ENCODE data around the gene GAS7.

Gene GAS7

GRCh38 chr17:10171581-10171981, 26.8 kb downstream of the GAS7 start:
- no peak for DNase-seq (ENCODE audit: low read depth in 2 of 2)

DNA sequence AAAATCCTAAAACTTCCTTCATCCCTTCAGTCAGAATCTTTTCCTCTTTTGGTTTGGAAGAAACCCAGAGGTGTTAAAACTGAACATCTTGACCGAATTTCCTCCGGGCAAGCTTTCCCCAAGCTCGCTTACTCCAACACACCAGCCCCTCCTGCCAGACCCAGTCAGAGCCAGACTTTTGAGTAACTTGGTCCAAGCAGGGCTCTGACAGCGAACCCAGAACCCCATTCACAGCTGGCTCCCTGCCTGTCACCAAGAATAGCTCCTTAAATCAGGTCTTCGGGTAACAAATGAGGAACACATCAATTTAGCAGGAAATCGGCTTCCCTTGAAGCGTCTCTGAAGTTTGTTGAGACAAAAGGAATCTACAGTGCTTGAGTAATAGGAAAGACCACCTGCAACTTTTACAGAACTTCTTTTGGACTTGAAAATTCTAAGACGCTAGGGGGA, 27.3 kb downstream of the GAS7 start:
- no peak for DNase-seq (ENCODE audit: low read depth in 2 of 2)

DNA sequence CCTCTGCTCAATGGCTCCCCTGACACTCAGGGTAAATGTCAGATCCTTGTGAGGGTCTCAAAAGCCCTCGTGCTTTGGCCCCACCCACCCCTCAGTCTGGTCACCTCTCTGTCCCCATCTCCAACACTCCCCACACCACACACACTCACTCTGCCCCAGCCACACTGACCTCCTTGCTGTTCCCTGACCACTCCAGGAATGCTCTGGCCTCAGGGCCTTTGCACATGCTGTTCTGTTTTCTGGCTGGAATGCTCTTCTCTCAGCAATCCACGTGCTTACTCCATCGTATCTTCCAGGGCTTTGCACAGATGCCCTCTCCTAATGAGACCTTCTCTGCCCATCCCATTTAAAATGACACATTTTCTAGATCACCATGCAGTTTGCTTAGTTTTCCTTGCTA, 28.2 kb downstream of the GAS7 start:
- DNase-seq (ENCODE audit: low read depth in 2 of 2) = no peak

GRCh38 chr17:10169290-10169689, 29.1 kb downstream of the GAS7 start:
- no peak for DNase-seq (ENCODE audit: low read depth in 2 of 2)

DNA sequence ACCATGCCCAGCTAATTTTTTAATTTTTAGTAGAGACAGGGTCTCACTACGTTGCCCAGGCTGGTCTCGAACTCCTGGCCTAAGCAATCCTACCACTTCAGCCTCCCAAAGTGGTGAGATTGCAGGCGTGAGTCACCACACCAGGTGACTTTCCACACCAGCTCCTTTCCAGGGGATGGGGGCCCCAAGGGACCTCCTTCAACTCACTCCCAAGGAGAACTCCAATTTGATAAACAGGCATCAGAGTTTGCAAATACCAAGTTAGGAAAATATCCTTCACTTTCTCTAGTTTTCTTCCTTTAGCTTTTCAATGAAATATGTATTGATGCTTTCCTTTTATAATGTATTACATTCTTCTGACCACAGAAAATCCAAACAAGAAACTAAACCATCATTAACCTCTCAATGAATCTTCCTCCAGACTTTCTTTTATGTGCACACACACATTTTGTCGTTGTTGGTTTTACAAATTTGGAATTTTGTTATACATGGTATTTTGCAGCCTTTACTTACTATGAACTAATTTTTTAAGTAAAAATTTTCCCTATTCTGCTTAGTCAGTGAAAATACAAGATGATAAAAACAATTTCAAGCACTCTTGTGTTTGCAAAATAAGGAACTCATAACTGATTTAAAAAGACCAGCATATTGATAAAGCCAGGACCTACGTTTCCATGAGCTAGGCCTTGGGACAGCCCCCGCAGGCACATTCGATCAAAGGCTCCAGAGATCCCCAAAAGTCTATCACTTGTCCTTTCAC, 32.0 kb downstream of the GAS7 start:
- DNase-seq (ENCODE audit: low read depth in 2 of 2) = no peak

DNA sequence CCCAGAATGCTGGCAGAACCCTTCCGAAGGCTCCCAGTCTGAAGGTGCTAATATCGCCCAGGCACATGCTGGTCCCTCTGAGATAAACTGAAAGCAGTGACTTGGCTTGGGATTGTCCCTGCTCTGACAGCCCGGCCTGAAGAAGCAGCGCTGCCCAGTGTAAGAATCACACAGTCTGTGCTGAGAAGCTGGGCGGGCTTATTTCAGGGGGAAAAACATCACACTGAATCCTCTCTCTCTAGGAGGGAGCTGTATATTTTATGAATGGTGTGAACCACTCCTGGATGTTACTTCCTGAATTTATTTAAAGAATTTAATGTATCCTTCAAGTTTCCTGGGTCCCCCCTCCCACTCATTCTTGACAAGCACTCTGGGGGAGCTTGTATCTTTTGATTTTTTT, 36.3 kb downstream of the GAS7 start:
- DNase-seq (ENCODE audit: low read depth in 2 of 2) = no peak

GRCh38 chr17:10161386-10161785, 37.0 kb downstream of the GAS7 start:
- no peak for DNase-seq (ENCODE audit: low read depth in 2 of 2)

- DNase-seq (ENCODE audit: low read depth in 2 of 2) = no peak
Observed at GRCh38 chr17:10156948-10157607, 41.3 kb downstream of the GAS7 start.

DNA sequence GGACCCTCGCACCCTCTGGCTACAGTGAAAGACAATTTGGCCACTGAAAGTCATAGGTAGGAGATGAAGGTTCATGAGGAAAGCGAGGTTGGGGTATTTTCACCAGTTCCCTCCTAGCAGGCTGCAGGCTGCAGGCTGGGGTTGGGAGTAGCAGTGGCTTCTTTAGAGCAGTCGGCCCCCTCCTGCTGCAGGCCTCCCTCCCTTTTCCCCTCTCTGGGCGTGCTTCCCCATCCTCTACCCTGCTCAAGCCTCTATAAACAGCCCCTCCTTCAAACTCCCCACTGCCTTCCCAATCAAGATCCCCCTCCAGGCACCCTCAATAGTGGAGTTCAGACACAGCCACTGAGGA, 41.8 kb downstream of the GAS7 start:
- DNase-seq (ENCODE audit: low read depth in 2 of 2) = no peak

DNA sequence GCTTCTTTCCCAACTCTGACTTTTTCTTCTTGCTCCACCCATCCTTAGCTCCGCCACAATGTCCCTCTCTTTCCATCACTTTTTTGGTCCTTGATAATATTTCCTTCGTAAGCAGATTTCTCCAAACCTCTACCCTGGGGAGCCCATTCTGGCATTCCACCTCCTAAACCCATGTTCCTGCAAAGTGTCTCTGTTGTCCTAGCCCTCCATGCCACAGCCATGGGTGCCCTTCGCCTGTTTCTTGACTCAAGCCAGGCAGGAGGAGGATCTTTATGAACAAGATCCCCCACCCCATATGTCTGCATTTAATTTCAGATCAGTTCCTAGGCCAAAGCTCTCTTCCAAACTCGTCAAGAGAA, 42.4 kb downstream of the GAS7 start:
- DNase-seq (ENCODE audit: low read depth in 2 of 2) = no peak

GRCh38 chr17:10155371-10156076, 42.9 kb downstream of the GAS7 start:
- DNase-seq (ENCODE audit: low read depth in 2 of 2) = no peak

- DNase-seq (ENCODE audit: low read depth in 2 of 2) = no peak
Observed at GRCh38 chr17:10151667-10152496, 46.5 kb downstream of the GAS7 start.

DNA sequence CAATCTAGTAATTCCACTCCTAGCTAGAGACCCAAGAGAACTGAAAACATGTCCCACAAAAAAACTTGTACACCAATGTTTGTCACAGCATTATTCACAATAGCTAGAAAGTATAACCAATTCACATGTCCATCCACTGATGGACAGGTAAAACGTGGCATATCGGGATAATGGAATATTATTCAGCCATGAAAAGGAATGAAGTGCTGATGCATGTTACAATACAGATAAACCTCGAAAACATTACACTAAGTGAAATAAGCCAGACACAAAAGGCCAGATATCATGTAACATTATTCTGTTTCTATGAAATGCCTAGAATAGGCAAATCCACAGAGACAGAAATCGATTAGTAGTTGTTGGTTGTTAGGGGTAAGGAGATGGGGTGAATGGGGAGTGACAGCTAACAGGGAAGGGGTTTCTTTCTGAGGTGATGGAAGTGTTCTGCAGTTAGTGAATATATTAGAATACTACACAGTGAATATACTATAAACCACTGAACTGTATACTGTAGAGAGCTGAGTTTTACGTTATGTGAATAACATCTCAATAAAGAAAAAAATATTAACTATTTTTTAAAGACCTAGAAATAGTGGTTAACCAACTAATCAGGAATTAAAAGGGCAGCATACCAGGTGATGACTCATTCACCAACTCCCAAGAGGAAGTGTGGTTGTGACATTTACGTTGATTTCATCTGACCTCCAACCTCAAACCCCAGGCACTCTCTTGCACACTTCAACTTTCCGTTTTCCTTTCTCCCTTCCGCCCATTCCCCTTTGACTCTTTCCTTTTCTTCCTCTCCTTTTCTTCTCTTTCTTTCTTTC, 48.6 kb downstream of the GAS7 start:
- no peak for DNase-seq (ENCODE audit: low read depth in 2 of 2)

- no peak for DNase-seq (ENCODE audit: low read depth in 2 of 2)
Observed at GRCh38 chr17:10147761-10148415, 50.5 kb downstream of the GAS7 start.

DNA sequence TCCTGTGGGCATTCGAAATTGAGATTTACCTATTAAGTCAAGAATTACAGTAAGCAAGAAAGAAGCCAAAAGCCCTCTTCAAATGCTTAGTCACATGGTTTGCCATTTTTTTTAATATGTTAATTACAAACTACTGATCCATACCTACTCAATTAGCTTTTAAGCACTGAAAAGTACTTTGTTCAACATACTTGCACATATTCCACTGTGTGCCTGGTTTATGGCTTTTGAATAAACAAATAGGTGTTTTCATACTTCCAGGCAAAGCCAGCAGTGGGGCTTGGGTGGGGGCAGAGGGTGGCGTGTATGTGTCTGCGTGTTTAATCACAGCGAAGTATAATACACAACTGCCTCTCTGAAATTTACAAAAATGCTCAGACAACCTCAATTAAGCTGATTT, 51.4 kb downstream of the GAS7 start:
- DNase-seq (ENCODE audit: low read depth in 2 of 2) = no peak

- no peak for DNase-seq (ENCODE audit: low read depth in 2 of 2)
Observed at GRCh38 chr17:10144982-10145381, 53.4 kb downstream of the GAS7 start.

DNA sequence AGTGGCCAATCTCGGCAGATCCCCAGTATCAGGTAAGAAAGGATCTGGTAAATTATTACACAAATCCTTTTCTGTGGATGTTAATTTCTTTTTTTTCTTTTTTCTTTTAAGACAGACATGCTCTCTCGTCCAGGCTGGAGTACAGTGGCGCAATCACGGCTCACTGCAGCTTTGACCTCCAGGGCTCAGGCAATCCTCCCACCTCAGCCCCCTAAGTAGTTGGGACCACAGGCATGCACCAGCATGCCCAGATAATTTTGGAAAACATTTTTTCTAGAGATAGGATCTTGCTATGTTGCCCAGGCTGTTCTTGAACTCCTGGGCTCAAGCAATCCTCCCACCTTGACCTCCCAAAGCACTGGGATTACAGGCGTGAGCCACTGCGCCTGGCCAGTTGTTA, 54.0 kb downstream of the GAS7 start:
- DNase-seq (ENCODE audit: low read depth in 2 of 2) = no peak

DNA sequence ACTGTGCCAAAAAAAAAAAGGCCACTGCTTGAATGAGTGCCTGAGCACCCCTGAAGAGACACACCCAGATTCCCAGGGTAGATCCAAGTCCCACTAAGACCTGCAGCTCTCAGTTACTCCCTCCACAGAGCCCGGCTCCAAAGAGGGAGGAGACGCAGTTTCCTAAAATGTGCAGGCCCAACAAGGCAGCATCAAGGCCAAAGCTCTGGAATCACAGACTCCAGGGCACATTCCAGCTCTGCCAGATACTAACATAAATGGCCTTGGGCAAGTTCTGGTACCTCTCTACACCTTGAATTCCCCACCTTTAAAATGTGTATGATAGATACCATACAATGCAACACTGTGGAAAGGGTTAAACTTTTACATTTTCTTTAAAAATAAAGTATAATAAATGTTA, 57.0 kb downstream of the GAS7 start:
- DNase-seq (ENCODE audit: low read depth in 2 of 2) = no peak

GRCh38 chr17:10139577-10139976, 58.8 kb downstream of the GAS7 start:
- no peak for DNase-seq (ENCODE audit: low read depth in 2 of 2)

- DNase-seq (ENCODE audit: low read depth in 2 of 2) = no peak
Observed at GRCh38 chr17:10136258-10136981, 62.0 kb downstream of the GAS7 start.
